Measurements from ENCODE around the gene NRBF2. TPM values are rescaled to one million over a fixed set of nuclear protein-coding genes. Genes with fewer than 3 reads are reported as not detected.

NRBF2 gene
- total and polyA plus RNA-seq, 2 donors (not counting 1 experiment from before 2014, with no cell fraction given), result 8.3 to 24.6 TPM

GRCh38 chr10:63120554-63120953 is 12.6 kb upstream of the NRBF2 start:
- H2AFZ ChIP-seq (ENCODE audit: insufficient read depth, low read depth, low read length, poor library complexity, severe bottlenecking), result no peak overlapping the region
- TF ChIP-seq EZH2 (IDR thresholded peaks at IDR 0.05; ENCODE audit: borderline replicate concordance, insufficient read depth, low read depth, low read length, poor library complexity, severe bottlenecking), result no peak
- TF ChIP-seq CTCF (IDR thresholded peaks at IDR 0.05), result no peak
- H3K9me3 ChIP-seq (ENCODE audit: control extremely low read depth in 1 of 3, control insufficient read depth in 2 of 3, insufficient read depth in 1 of 3, low read length in 2 of 3), result no peaks in the 10 kb centered on the region
- H3K27me3 ChIP-seq (replicated peaks in 1 of 4; ENCODE audit: control extremely low read depth in 1 of 4, control insufficient read depth in 3 of 4, insufficient read depth in 4 of 4, low read length in 3 of 4), result no peaks in the 10 kb centered on the region
- H3K4me1 Mint-ChIP-seq, result no peaks in the 10 kb centered on the region
- H3K27ac ChIP-seq (ENCODE audit: low read length in 2 of 2), result no peak overlapping the region
- POLR2A ChIA-PET, result no interaction called here
- H3K4me2 ChIP-seq (replicated peaks; ENCODE audit: low read depth, low read length, poor library complexity, severe bottlenecking), result no peak overlapping the region
- H3K27ac Mint-ChIP-seq, result no peak overlapping the region
- ATAC-seq (ENCODE audit: low read depth) (no peak), DNase-seq (no peak)
- H3K9me3 Mint-ChIP-seq (ENCODE audit: insufficient read depth), result no peaks in the 10 kb centered on the region
- CTCF ChIA-PET, result no interaction called here
- H3K36me3 ChIP-seq (replicated peaks in 1 of 2; ENCODE audit: control extremely low read depth in 1 of 2, control insufficient read depth in 1 of 2, extremely low read depth in 1 of 2, insufficient read depth in 2 of 2, low read length in 1 of 2), result no peaks in the 10 kb centered on the region
- H3K4me3 ChIP-seq (ENCODE audit: control extremely low read depth in 1 of 5, extremely low read depth in 1 of 5, insufficient read depth in 1 of 5, low read depth in 2 of 5, low read length in 4 of 5), result no peak overlapping the region
- no peaks in the 10 kb centered on the region for H3K79me2 ChIP-seq (ENCODE audit: control insufficient read depth, insufficient read depth, low read length)
- intact Hi-C loops (cut with micrococcal nuclease), result no loop called here
- H3K27me3 Mint-ChIP-seq, result peaks cover 5% of the 10 kb centered on the region
- no peaks in the 10 kb centered on the region for H4K20me1 ChIP-seq (ENCODE audit: control insufficient read depth, insufficient read depth, low read length, poor library complexity, severe bottlenecking)
- H3K4me3 Mint-ChIP-seq, result no peak overlapping the region
- H3K4me1 ChIP-seq (ENCODE audit: control insufficient read depth in 2 of 2, insufficient read depth in 2 of 2, low read length in 2 of 2), result no peaks in the 10 kb centered on the region
- no peak overlapping the region for H3K9ac ChIP-seq (ENCODE audit: low read length)

DNA sequence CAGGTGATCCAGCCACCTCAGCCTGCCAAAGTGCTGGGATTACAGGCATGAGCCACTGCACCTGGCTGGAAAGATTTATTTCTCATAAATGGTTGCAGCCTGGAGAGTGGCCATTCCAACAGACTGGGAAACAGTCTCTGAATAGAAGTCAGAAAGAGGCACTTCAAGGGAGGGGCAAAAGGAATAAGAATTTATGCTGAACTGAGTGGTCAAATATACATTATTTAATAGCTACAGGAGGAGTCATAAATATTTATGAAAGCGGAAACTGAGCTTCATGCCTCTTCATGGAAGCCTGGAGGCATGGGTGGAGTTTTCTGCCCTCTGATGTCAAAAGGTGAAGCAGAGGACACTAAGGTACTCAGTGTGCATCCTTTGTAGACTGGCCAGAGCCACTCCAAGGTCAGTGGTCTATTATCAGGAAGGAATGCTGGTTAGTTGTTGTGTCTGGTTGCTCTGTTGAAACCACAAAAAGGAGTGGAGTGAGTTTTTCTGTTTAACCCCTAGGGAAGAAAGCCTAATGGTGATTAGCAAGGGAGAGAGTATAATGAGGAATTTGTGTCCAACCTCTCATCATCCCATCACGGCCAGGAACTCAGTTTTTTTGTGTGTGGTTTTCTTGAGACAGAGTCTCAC is 9.3 kb upstream of the NRBF2 start:
- no peaks in the 10 kb centered on the region for H3K9me3 Mint-ChIP-seq (ENCODE audit: insufficient read depth)
- no peak overlapping the region for H3K9ac ChIP-seq (ENCODE audit: low read length)
- H3K36me3 ChIP-seq (replicated peaks in 1 of 2; ENCODE audit: control extremely low read depth in 1 of 2, control insufficient read depth in 1 of 2, extremely low read depth in 1 of 2, insufficient read depth in 2 of 2, low read length in 1 of 2), result no peaks in the 10 kb centered on the region
- no peak overlapping the region for H3K4me3 ChIP-seq (ENCODE audit: control extremely low read depth in 1 of 5, extremely low read depth in 1 of 5, insufficient read depth in 1 of 5, low read depth in 2 of 5, low read length in 4 of 5)
- intact Hi-C loops (cut with micrococcal nuclease), result no loop called here
- POLR2A ChIA-PET, result no interaction called here
- H3K4me2 ChIP-seq (replicated peaks; ENCODE audit: low read depth, low read length, poor library complexity, severe bottlenecking), result no peak overlapping the region
- H2AFZ ChIP-seq (ENCODE audit: insufficient read depth, low read depth, low read length, poor library complexity, severe bottlenecking), result no peak overlapping the region
- TF ChIP-seq CTCF (IDR thresholded peaks at IDR 0.05) (no peak), EZH2 (IDR thresholded peaks at IDR 0.05; ENCODE audit: borderline replicate concordance, insufficient read depth, low read depth, low read length, poor library complexity, severe bottlenecking) (no peak)
- no peaks in the 10 kb centered on the region for H3K79me2 ChIP-seq (ENCODE audit: control insufficient read depth, insufficient read depth, low read length)
- H3K4me3 Mint-ChIP-seq, result no peak overlapping the region
- no peaks in the 10 kb centered on the region for H3K4me1 Mint-ChIP-seq
- no peaks in the 10 kb centered on the region for H3K4me1 ChIP-seq (ENCODE audit: control insufficient read depth in 2 of 2, insufficient read depth in 2 of 2, low read length in 2 of 2)
- H3K27me3 ChIP-seq (replicated peaks in 1 of 4; ENCODE audit: control extremely low read depth in 1 of 4, control insufficient read depth in 3 of 4, insufficient read depth in 4 of 4, low read length in 3 of 4), result no peaks in the 10 kb centered on the region
- no peak overlapping the region for H3K27ac Mint-ChIP-seq
- no peak overlapping the region for H3K27ac ChIP-seq (ENCODE audit: low read length in 2 of 2)
- 83% methylated on average over 1 of the region's 2 CpGs for WGBS (ENCODE audit: insufficient coverage)
- ATAC-seq (ENCODE audit: low read depth), result no peak
- DNase-seq, result no peak
- CTCF ChIA-PET, result no interaction called here
- no peaks in the 10 kb centered on the region for H3K9me3 ChIP-seq (ENCODE audit: control extremely low read depth in 1 of 3, control insufficient read depth in 2 of 3, insufficient read depth in 1 of 3, low read length in 2 of 3)
- peaks cover 5% of the 10 kb centered on the region for H3K27me3 Mint-ChIP-seq
- H4K20me1 ChIP-seq (ENCODE audit: control insufficient read depth, insufficient read depth, low read length, poor library complexity, severe bottlenecking), result no peaks in the 10 kb centered on the region
